ENCODE data around the gene NPM1.
"Not testable (repeated sequence)": the region's sequence is repeated elsewhere in the genome, so short reads cannot be mapped to it uniquely, and the experiment has no call there.

NPM1 gene

DNA sequence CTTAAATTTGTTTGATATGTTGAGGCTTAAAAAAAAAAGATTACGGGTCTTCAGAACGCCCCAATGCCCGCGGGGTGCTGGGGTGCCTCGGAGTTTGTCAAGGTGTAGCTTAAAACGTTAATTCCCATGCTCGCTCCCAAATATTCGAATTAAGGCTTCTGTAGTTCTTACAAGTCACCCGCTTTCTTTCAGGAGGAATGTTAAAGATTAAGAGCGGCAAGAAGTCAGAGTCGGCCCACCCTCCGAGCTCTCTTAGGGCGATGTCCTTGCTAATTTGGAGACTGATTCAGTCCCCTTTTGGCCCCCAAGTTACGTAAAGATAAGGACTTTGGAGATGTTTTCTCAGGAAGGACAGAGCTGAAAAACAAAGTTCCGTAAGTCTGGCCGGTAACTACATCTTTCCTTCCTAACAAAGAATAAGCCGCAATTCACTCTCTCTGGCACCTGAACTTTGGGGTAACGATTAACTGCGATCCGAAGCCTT lies 746 bp upstream of the NPM1 start:
- peak; percentile 31 for DNase-seq

DNA sequence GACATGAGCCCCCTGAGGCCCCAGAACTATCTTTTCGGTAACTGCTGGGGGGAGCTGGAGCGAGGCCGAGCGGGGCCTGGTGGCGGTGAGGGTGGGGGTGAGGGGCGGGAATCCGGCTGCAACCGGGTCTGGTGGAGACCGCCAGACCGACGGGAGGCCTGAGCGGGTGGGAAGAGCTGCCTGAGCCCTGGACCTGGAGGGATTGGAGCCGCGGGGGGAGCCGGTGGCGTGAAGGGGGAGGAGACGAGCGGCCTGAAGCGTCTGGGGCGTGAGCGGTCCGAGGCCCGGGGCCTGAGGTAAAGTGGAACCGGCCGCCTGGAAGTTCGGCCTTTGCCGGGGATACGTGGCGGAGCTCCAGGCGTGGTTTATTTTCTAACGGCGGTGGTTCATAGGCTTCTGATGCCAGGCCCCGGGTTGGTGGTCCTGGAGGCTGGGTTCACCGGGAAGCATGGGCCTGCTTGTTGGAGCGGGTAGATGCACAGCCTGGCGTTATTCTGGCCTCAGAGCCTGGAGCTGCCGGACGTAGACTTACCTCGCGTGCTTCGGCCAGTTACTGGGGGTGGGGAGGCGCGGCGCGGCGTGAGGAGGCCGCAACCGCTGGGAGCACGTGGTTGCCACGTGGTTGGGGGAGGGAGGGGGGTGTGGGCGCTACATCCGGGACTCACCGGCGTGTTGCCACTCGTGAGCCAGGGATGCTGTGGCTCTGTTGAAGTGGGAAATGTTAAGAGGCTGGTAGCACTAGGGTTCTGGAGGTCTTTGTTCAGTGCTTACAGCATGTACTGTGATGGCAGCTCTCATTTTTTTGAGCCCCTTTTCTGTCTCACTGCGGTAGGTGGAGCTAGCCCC lies 544 bp downstream of the NPM1 start:
- DNase-seq = peak; percentile 83

DNA sequence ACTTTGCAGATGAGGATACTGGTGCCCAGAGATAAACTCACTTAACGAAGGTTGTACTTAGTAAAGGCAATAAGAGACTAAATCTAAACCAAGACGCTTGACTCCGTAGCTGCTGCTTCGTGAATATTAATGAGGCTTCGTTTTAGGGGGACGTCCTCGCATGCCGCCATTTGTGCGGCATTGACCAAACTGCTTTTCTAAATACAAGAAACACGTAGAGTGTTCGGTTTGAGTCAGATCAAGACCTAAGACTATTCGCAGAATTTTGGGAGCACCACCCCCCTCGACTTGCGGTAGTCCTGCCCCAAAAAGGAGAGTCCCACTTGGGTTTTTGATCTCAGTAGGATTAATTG lies 1.1 kb downstream of the NPM1 start:
- DNase-seq = no peak

DNA sequence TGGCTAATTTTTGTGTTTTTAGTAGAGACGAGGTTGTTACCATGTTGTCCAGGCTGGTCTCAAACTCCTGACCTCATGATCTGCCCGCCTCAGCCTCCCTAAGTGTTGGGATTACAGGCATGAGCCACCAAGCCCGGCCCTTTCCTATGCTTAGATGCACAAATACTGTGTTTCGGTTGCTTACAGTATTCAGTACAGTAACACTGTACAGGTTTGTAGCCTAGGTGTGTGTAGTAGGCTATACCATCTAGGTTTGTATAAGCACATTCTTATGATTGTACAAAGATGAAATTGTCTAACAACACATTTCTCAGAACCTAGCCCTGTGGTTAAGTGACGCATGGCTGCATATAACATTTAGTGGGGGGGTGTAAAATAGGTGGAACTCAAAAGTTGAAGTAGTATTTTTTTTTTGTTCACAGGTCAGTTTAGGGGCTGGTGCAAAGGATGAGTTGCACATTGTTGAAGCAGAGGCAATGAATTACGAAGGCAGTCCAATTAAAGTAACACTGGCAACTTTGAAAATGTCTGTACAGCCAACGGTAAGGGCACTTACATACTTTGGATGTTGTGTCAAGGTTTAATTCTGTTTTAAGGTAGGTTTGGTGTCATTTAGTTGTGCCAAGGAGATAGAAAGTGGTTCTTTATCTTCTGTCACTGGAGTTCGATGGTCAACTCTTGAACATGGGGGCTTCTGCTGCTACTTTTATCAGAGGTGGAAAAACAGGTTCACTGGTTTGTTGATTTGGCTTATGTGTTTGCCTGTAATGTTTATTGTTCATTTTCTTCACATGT lies 3.4 kb downstream of the NPM1 start:
- DNase-seq = no peak

DNA sequence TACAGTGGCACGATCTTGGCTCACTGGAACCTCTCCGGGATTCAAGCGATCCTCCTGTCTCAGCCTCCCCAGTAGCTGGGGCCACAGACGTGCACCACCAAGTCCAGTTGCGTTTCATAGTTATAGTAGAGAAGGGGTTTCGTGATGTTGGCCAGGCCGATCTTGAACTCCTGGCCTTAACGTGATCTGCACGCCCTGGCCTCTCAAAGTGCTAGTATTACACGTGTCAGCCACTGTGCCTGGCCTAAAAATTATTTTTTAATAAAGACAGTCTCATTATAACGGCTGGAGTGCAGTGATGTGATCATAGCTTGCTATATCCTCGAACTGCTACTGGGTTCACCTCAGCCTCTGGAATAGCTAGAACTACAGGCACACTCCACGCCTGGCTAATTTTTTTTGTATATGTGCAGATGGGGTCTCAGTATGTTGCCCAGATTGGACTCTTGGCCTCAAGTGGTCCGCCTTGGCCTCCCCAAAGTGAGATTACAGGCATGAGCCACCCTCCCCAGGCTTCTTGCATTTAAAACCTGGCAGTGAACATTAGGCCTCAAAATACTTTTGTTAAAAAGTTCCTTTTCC lies 4.4 kb downstream of the NPM1 start:
- no peak for DNase-seq

DNA sequence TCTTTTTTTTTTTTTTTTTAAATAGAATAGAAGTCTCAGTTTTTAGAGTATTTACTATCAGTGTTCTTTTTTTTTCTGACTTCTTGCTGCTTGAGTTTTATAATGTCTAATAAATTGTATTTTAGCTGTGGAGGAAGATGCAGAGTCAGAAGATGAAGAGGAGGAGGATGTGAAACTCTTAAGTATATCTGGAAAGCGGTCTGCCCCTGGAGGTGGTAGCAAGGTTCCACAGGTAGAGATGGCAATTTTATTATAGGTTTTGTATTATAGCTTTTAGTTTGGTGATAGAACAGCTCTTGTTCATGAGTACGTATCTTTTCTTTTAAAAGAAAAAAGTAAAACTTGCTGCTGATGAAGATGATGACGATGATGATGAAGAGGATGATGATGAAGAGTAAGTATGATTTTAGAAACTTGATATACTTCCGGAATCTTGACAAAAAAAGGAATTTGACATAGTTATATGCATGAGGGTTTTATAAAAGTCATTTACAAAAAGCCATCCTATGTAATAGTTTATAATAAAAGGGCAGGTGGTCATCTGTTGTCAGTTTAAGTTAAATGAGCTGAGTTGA lies 5.0 kb downstream of the NPM1 start:
- DNase-seq = no peak

DNA sequence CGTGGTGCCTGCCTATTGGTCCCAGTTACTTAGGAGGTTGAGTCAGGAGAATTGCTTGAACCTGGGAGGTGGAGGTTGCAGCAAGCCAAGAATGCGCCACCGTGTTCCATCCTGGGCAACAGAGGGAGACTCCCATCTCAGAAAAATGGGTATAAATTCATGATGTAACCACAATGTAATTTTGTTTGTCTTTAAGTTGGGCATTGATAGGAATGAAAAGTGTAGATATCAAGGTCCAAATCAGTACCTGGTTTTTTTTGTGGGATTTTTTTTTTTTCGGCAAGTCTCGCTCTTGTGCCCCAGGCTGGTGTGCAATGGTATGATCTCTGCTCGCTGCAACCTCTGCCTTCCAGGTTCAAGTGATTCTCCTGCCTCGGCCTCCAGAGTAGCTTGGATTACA lies 7.4 kb downstream of the NPM1 start:
- no peak for DNase-seq

DNA sequence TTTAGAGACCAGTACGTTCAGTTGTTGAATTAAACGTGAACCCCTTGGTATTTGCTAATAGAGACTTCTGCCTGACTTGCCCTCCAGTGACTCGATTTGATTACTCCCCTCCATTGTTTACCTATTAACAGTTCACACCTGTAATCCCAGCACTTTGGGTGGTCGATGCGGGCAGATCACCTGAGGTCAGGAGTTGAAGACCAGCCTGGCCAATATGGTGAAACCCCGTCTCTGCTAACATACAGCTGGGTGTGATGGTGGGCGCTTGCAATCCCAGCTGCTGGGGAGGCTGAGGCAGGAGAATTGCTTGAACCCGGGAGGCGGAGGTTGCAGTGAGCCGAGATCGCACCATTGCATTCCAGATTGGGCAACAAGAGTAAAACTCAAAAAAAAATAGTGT lies 8.9 kb downstream of the NPM1 start:
- DNase-seq = not testable (repeated sequence)

DNA sequence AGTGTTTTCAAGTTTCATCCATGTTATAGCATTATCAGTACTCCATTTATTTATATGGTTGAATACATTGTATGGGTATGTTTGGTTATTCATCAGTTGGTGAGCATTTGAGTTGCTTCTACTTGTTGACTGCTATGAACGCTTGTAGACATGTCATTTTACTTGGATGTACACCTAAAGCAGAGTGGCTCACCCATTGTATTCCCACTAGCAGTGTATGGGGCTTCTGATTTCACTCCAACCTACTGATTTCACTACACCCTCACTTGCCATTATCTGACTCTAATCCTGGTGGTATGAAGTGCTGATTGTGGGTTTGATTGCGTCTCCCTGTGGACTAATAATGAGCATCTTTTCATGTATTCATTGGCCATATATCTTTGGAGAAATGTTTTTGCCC lies 9.5 kb downstream of the NPM1 start:
- DNase-seq = no peak

DNA sequence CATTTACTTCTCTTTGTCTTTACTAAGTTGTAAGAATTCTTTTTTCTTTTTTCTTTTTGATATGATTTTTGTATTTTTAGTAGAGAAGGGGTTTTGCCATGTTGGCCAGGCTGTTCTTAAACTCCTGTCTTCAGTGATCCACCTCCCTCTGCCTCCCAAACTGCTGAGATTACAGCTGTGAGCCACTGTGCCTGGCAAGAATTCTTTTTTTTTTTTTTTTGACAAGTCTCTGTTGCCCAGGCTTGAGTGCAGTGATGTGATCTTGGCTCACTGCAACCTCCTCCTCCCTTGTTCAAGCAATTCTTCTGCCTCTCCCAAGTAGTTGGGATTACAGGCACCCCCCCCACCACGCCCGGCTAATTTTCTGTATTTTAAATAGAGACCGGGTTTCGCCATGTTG lies 9.9 kb downstream of the NPM1 start:
- no peak for DNase-seq

DNA sequence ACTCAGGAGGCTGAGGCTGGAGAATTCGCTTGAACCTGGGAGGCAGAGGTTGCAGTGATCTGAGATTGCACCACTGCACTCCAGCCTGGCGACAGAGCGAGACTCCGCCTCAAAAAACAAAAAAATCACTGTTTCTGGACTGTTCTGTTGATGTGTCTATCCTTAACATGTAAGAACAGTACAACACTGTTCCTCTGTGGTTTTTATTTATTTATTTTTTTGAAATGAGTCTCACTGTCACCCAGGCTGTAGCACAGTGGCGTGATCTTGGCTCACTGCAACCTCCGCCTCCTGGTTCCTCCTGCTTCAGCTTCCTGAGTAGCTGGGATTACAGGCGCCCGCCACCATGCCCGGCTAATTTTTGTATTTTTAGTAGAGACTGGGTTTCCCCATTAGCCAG lies 11.0 kb downstream of the NPM1 start:
- not testable (repeated sequence) for DNase-seq

DNA sequence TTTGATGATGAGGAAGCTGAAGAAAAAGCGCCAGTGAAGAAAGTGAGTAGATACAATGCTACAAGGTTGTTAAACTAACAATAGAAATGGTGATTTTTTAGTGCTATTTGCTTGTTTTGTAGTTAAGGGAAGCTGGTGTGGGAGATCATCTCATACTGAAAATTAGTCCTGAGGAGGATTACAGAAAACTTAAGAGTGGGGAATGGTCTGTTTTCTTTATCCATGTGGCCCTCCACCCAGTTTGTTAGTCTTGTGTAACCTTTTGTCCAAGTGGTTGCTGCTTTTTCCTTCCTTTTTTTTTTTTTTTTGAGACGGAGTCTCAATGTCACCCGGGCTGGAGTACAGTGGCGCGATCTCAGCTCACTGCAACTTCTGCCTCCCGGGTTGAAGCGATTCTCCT lies 12.5 kb downstream of the NPM1 start:
- DNase-seq = no peak

DNA sequence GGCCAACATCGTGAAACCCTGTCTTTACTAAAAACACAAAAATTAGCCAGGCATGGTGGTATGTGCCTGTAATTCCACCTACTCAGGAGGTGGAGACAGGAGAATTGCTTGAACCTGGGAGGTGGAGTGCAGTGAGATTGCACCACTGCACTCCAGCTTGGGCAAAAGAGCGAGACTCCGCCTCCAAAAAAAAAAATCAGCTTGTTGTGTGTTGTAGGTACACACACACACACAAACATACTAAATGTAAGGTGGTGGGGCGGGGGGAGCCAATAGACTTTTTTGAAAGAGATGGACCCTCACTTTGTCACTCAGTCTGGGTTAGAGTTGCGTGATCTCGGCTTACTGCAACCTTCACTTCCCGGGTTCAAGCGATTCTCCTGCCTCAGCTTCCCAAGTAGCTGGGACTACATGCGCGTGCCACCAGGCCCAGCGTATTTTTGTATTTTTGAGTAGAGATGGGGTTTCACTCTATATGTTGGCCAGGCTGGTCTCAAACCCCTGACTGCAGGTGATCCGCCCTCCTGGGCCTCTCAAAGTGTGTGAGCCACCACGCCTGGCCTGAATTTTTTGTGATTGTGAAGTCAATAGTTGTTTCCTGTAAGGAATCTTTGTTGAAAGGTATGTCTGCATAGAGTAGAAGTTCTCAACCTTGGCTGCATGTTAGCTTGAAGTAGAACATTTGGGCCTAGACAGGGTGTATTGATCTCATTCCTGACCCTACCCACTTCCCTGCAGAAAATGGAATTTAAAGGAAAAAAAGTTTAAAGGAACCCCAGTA lies 13.7 kb downstream of the NPM1 start:
- DNase-seq = no peak

DNA sequence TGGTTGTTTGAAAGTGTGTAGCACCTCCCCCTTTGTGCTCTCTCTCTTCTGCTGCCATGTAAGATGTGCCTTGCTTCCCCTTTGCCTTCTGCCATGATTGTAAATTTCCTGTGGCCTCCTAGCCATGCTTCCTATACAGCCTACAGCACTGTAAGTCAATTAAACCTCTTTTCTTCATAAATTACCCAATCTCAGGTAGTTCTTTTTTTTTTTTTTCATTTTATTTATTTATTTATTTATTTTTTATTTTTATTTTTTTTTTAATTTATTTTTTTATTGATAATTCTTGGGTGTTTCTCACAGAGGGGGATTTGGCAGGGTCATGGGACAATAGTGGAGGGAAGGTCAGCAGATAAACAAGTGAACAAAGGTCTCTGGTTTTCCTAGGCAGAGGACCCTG lies 15.1 kb downstream of the NPM1 start:
- DNase-seq = not testable (repeated sequence)

DNA sequence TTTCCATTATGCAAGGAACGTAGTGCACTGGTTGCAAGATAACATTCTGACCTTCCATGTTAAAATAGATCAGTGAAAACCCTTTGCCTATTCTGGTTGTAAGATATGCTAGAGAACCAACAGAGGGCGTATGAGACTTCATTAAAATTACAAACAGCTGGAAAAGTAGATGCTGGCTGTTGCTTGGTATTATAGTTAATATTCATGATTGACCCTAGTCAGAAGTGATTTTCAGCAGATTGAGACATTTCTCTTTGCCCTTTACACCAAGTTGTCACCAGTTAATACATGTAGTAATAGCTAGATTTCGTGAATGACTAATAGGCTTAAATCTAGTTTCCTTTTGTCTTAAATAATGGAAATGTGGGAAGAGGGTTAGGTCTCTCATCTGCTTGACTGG lies 18.0 kb downstream of the NPM1 start:
- peak; percentile 16 for DNase-seq

DNA sequence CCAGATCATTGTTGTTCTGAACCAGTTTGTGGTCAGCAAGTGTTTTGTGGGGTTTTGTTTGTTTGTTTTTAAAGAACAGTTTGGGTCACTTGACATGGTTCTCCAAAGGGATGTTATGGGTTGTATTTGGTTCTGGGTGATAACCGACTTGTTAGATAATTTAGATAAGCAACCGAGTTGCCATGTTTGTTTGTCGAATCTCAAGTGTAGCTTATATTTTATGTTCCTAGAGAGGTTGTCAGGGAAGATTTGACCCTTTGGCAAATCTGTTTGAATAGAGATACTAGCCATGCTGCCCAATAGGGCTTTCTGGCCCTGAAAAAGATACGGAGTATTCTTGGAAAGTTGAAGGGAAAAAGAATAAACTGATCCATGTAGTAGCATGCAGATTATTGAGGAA lies 19.6 kb downstream of the NPM1 start:
- DNase-seq = no peak

DNA sequence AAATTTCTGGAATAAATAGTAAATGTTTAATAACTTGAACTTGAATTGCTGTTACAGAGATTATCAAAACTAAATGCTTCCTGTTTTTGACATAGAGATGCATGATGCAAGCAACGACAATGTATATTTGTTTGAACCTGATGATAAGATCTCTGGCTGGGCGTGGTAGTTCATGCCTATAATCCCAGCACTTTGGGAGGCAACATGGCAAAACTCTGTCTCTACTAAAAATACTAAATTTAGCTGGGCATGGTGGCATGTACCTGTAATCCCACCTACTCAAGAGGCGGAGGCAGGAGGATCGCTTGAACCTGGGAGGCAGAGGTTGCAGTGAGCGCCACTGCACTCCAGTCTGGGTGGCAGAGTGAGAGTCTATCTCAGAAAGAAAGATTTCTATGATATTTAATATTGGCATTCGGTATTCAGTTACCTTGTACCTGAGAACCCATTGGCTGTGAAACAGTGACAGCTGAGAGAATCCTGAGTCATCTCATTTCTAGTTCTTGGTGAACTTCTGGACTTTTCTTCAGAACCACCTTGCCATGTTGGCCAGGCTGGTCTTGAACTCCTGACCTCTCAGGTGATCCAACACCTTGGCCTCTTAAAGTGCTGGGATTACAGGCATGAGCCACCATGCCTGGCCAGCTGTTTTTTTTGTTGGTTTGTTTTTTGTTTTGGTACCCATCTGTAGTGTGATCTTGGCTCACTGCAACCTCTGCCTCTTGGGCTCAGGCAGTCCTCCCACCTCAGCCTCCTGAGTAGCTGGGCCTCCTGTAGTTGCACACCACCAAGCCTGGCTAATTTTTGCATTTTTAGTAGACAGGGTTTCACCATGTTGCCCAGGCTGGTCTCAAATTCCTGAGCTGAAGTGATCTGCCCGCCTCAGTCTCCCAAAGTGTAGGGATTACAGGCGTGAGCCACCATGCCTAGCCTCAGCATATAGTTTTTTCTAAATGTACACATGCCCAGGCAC lies 21.8 kb downstream of the NPM1 start:
- no peak for DNase-seq

DNA sequence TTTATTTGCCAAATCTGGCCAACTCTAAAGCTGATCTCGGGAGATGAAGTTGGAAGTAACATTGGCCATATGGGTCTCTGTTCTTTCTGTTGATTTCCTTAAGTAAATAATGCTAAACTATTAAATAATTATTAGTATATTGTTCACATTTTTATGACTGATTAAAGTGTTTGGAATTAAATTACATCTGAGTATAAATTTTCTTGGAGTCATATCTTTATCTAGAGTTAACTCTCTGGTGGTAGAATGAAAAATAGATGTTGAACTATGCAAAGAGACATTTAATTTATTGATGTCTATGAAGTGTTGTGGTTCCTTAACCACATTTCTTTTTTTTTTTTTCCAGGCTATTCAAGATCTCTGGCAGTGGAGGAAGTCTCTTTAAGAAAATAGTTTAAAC lies 22.5 kb downstream of the NPM1 start:
- DNase-seq = no peak

DNA sequence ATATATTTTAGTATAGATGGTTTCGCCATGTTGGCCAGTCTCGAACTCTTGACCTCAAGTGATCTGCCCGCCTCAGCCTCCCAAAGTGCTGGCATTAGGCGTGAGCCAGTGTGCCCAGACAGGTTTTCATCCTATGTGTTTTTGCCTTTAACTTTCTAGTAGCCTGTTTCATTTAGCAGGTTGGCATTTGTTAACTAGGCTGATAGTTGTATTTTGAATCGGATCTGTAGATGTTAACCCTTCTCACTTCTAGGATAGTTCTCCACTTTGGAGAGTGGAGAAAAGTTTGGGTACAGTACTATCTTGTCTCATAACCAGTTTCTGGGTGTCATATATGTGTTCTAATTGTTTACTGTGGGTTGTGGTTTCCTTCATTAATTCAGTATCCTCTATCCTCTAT lies 24.5 kb downstream of the NPM1 start:
- DNase-seq = no peak

DNA sequence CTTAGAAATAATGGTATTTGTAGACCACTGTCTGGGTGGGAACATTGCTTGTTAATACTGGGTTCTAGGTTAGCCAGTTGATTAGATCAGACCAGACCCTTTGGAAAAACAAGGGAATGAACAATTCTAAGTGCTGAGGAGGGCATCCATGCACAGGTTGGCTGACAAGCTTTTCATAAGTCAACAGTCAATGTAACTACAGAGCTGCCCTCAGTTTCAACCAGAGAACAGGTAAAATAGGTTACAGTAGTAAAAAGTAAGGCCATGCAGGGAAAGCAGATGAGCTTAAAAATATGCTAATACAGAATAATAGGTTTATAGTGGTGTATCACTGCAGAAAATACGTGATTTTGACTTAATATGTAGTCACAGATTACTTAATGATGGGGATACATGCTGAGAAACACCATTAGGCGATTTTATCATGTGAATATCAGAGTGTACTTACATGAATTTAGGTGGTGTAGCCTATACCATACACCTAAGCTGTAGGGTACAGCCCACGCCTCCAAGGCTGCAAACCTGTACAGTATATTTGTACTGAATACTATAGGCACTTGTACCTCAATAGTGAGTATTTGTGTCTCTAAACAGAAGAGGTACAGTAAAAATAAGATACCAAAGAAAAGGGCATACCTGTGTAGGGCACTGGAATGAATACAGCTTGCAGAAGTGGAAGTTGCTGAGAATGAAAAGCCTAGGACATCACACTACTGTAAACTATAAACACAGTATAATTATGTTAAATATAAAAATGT lies 25.7 kb downstream of the NPM1 start:
- no peak for DNase-seq

DNA sequence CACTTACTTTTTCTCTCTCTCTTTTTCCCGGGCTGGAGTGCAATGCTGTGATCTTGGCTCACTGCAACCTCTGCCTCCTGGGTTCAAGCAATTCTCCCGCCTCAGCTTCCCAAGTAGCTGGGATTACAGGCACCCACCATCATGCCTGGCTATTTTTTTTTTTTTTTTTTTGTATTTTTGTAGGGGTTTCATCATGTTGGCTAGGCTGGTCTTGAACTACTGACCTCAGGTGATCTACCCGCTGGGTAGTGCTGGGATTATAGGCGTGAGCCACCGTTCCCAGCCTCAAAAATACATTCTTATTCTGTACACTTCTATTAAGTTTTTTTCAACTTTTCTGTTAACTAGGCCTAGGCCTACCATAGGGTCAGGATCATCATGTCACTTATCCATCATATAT lies 26.3 kb downstream of the NPM1 start:
- DNase-seq = not testable (repeated sequence)

All from fibroblast of skin of right biceps (primary cell).